ENCODE measurements around the gene CCNG2.
A peak's percentile ranks its signal among the peaks of the same experiment; 100 is the strongest.

Gene CCNG2

DNA sequence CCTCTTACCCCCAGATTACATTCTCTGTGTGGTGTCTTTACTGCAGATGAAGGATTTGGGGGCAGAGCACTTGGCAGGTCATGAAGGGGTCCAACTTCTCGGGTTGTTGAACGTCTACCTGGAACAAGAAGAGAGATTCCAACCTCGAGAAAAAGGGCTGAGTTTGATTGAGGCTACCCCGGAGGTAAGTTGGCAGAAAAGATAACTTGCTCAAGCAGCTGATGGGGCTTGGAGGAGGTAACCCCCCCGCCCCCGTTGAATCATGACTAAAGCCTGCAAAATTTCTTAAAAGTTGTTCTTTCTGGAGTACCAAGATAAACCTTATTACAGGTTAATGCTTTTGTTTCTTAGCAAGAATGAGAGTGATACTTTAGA lies 1.5 kb downstream of the CCNG2 start:
- H3K4me2 ChIP-seq (ENCODE audit: low read depth, low read length): peak overlapping the region; percentile 67
- H3K27me3 ChIP-seq (replicated peaks; ENCODE audit: insufficient read depth, low read length): no peaks in the 10 kb centered on the region
- H3K27ac ChIP-seq (ENCODE audit: low read length): no peak overlapping the region
- H3K9ac ChIP-seq (ENCODE audit: low read length): peak overlapping the region; percentile 82; the same call in 1 of the 2 replicates
- peaks cover 25% of the 10 kb centered on the region for H3K4me1 ChIP-seq (ENCODE audit: low read length)
- H3K79me2 ChIP-seq (ENCODE audit: low read length): peaks cover 4% of the 10 kb centered on the region; the same call in 1 of the 2 replicates
- DNase-seq: no peak
- no peaks in the 10 kb centered on the region for H3K9me3 ChIP-seq (replicated peaks; ENCODE audit: insufficient read depth, low read length)
- TF ChIP-seq EZH2 (optimal IDR thresholded peaks at IDR 0.05; ENCODE audit: low read depth, low read length) (no peak), EZH2phosphoT487 (IDR thresholded peaks at IDR 0.05; ENCODE audit: low read length) (no peak), CTCF (IDR thresholded peaks at IDR 0.05; ENCODE audit: low read length) (no peak)
- peaks cover 26% of the 10 kb centered on the region for H3F3A ChIP-seq (ENCODE audit: insufficient read depth, low read length)
- peak overlapping the region; percentile 91 for H3K4me3 ChIP-seq (ENCODE audit: low read length)
- no peaks in the 10 kb centered on the region for H4K20me1 ChIP-seq (ENCODE audit: insufficient read depth, low read length)
- no peaks in the 10 kb centered on the region; the same call in none of the 2 replicates for H3K36me3 ChIP-seq (replicated peaks; ENCODE audit: insufficient read depth, low read length)
- H2AFZ ChIP-seq (ENCODE audit: low read length): peak overlapping the region; percentile 85; the same call in 1 of the 2 replicates
- no peaks in the 10 kb centered on the region for H3K9me2 ChIP-seq (replicated peaks; ENCODE audit: insufficient read depth, low read length)

- Histone ChIP-seq H3K4me2 (ENCODE audit: low read depth, low read length) (no peak overlapping the region), H3F3A (ENCODE audit: insufficient read depth, low read length) (peaks cover 19% of the 10 kb centered on the region), H3K4me3 (ENCODE audit: low read length) (no peak overlapping the region), H3K27ac (ENCODE audit: low read length) (no peak overlapping the region), H3K9me3 (replicated peaks; ENCODE audit: insufficient read depth, low read length) (no peaks in the 10 kb centered on the region), H3K9me2 (replicated peaks; ENCODE audit: insufficient read depth, low read length) (no peaks in the 10 kb centered on the region), H3K27me3 (replicated peaks; ENCODE audit: insufficient read depth, low read length) (no peaks in the 10 kb centered on the region), H3K36me3 (replicated peaks; ENCODE audit: insufficient read depth, low read length) (no peaks in the 10 kb centered on the region; the same call in none of the 2 replicates), H3K79me2 (ENCODE audit: low read length) (peaks cover 4% of the 10 kb centered on the region; the same call in 1 of the 2 replicates), H4K20me1 (ENCODE audit: insufficient read depth, low read length) (no peaks in the 10 kb centered on the region), H3K9ac (ENCODE audit: low read length) (no peak overlapping the region), H3K4me1 (ENCODE audit: low read length) (peaks cover 12% of the 10 kb centered on the region), H2AFZ (ENCODE audit: low read length) (no peak overlapping the region)
- DNase-seq: no peak
- TF ChIP-seq EZH2phosphoT487 (IDR thresholded peaks at IDR 0.05; ENCODE audit: low read length) (no peak), EZH2 (optimal IDR thresholded peaks at IDR 0.05; ENCODE audit: low read depth, low read length) (no peak), CTCF (IDR thresholded peaks at IDR 0.05; ENCODE audit: low read length) (no peak)
Measured at GRCh38 chr4:77159806-77160205, 2.8 kb downstream of the CCNG2 start.

DNA sequence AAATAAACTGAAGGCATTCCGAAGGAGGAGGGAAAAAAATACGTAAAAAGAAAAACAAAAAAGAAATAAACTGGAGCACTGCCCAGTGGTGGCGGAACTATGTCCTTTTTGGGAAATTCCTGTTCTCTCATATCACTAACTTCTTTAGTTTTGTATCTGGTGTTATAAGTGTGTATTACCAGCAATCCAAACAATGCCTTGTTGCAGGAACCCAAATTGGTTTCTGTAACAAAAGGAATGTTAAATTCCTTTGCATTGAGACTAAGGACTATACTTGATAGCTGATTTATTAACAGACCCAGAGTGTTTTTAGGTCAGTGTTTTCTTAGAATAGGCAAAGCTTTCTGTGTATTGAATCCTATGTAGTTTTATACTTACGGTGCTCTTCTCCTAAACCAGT lies 6.6 kb downstream of the CCNG2 start:
- DNase-seq: no peak
- H3K4me1 ChIP-seq (ENCODE audit: low read length): peaks cover 26% of the 10 kb centered on the region
- H3K36me3 ChIP-seq (replicated peaks; ENCODE audit: insufficient read depth, low read length): no peaks in the 10 kb centered on the region; the same call in none of the 2 replicates
- no peak overlapping the region for H3K4me2 ChIP-seq (ENCODE audit: low read depth, low read length)
- no peaks in the 10 kb centered on the region for H3K9me2 ChIP-seq (replicated peaks; ENCODE audit: insufficient read depth, low read length)
- TF ChIP-seq CTCF (IDR thresholded peaks at IDR 0.05; ENCODE audit: low read length) (no peak), EZH2 (optimal IDR thresholded peaks at IDR 0.05; ENCODE audit: low read depth, low read length) (no peak), EZH2phosphoT487 (IDR thresholded peaks at IDR 0.05; ENCODE audit: low read length) (no peak)
- no peaks in the 10 kb centered on the region for H3K27me3 ChIP-seq (replicated peaks; ENCODE audit: insufficient read depth, low read length)
- no peaks in the 10 kb centered on the region for H3K9me3 ChIP-seq (replicated peaks; ENCODE audit: insufficient read depth, low read length)
- H3F3A ChIP-seq (ENCODE audit: insufficient read depth, low read length): peaks cover 14% of the 10 kb centered on the region
- no peaks in the 10 kb centered on the region for H4K20me1 ChIP-seq (ENCODE audit: insufficient read depth, low read length)
- no peak overlapping the region for H3K9ac ChIP-seq (ENCODE audit: low read length)
- no peaks in the 10 kb centered on the region; the same call in 1 of the 2 replicates for H3K79me2 ChIP-seq (ENCODE audit: low read length)
- H3K27ac ChIP-seq (ENCODE audit: low read length): no peak overlapping the region
- H3K4me3 ChIP-seq (ENCODE audit: low read length): no peak overlapping the region
- no peak overlapping the region for H2AFZ ChIP-seq (ENCODE audit: low read length)
